NCI-H1092 (cell line): ENCODE data around the gene RNF13.
"Not testable (repeated sequence)": the region's sequence is repeated elsewhere in the genome, so short reads cannot be mapped to it uniquely, and the experiment has no call there.

Source experiments
- DNase-seq: peaks from one replicate; lab custom pipeline; 2025; lab: John Stamatoyannopoulos, UW

The RNF13 gene

GRCh38 chr3:149898771-149899170 is 85.8 kb downstream of the RNF13 start:
- no peak for DNase-seq

DNA sequence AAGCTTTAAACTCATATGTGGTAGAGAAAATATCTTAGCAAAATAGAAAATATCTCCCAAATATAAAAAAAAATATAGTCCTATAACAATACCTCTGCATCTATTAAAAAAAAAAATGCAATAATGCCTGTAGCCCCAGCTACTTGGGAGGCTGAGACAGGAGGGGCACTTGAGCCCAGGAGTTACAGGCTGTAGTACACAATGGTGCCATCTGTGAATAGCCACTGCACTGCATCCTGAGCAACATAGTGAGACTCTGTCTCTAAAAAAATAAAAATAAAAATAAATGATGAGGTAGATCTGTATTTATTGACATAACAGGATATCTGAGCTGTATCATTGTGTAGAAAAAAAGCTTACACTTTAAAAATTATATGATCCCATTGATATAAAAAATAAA is 87.3 kb downstream of the RNF13 start:
- DNase-seq, result no peak

DNA sequence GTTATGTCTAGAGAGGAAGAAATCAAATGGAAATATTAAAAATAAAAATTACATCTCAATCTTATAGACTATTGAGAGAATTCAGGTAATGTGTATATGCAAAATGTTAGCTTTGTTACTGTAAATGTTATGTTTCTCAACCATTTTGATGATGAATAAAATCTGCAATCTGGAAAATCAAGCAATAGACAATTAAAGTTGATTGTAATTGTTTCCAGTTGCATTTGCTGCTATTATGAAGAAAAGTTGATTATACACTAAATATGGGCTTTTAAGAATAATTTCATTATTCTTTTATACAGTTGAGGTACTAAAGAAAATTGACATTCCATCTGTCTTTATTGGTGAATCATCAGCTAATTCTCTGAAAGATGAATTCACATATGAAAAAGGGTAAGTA is 88.8 kb downstream of the RNF13 start:
- DNase-seq, result no peak

DNA sequence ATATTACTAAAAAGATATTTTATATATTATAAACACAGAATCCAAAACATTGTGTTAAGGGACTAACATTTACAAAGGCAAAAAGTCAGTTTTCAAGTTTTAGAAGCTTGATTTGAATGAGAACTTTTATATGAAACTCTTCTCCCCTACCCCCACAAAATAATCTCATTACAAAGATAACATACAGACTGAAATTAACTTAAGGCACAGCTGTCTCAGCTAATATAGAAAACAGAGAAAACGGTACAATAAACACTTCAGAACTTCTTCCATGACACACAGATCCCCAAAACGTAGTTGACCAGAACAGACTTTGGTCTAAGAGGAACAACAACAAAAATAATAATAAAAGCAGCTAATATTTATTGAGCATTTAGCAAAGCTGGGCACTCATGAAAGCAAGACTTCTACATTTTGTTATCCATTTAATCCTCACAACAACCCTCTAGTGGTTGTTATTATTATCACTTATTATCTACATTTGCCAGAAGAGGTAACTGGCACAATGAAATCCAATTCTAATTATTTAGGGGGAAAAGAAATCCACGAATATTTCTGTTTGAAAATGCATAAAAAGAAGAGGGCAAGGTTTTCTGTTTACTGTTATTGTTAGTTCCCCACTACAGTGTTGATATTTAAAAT is 89.6 kb downstream of the RNF13 start:
- DNase-seq, result no peak

DNA sequence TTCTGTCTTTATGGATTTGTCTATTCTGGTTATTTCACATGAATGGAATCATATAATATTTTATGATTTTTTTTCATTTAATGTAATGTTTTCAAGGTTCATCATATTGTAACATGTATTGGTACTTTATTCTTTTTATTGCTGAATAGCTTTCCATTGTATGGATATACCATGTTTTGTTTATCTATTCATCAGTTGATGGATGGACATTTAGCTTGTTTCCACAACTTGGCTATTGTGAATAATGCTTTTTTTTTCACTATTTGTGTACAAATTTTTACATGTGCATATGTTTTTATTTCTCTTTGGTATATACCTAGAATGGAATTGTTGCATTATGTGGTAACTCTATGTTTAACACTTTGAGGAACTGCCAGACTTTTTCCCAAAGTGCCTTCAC is 93.0 kb downstream of the RNF13 start:
- no peak for DNase-seq

GRCh38 chr3:149908424-149908957 is 95.5 kb downstream of the RNF13 start:
- no peak for DNase-seq

- DNase-seq, result no peak
These were observed 96.9 kb downstream of the RNF13 start for GRCh38 chr3:149909923-149910322.

- no peak for DNase-seq
These were observed 104.2 kb downstream of the RNF13 start for GRCh38 chr3:149917124-149917667.

GRCh38 chr3:149919509-149919908 is 106.5 kb downstream of the RNF13 start:
- DNase-seq, result no peak

GRCh38 chr3:149920119-149920518 is 107.1 kb downstream of the RNF13 start:
- no peak for DNase-seq

DNA sequence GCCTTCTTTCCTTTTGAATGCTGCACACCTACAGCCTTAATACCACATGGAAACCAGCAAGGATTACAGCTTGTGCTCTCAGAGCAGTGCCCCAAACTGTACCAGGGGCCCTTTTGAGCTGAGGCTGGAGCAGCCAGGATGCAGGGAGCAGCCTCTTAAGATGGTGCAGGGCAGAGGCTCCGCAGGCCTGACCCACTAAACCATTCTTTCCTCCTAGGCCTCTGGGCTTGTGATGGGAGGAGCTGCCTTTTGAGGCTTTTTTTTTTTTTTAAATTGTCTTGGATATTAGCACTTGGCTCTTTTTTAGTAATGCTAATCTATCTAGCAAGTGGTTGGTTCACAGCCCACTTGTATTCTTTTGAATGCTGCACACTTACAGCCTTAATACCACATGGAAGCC is 120.0 kb downstream of the RNF13 start:
- DNase-seq, result no peak

- no peak for DNase-seq
These were observed 120.8 kb downstream of the RNF13 start for GRCh38 chr3:149933858-149934257.

- no peak for DNase-seq
These were observed 121.5 kb downstream of the RNF13 start for GRCh38 chr3:149934524-149934923.

- DNase-seq, result no peak
These were observed 123.8 kb downstream of the RNF13 start for GRCh38 chr3:149936812-149937230.

- DNase-seq, result not testable (repeated sequence)
These were observed 125.5 kb downstream of the RNF13 start for GRCh38 chr3:149938392-149939055.

- DNase-seq, result no peak
These were observed 128.2 kb downstream of the RNF13 start for GRCh38 chr3:149941186-149941585.

DNA sequence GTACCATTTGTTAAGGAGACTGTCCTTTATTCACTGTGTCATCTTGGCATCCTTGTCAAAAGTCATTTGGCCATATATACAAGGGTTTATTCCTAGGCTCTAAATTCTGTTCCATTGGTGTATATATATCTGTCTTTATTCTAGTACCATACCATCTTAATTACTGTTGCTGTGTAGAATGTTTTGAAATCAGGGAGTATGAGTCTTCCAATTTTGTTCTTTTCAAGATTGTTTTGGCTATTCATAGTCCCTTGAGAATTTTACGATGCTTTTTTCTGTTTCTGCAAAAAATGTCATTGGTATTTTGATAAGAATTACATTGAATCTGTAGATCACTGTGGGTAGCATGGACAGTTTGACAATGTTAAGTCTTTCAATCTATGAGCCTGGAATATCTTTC is 128.9 kb downstream of the RNF13 start:
- DNase-seq, result no peak

GRCh38 chr3:149942409-149942808 is 129.4 kb downstream of the RNF13 start:
- DNase-seq, result no peak

DNA sequence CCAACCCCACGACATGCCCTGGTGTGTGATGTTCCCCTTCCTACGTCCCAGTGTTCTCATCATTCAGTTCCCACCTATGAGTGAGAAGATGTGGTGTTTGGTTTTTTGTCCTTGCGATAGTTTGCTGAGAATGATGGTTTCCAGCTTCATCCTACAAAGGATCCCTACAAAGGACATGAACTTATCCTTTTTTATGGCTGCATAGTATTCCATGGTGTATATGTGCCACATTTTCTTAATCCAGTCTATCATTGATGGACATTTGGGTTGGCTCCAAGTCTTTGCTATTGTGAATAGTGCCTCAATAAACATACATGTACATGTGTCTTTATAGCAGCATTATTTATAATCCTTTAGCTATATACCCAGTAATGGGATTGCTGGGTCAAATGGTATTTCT is 131.0 kb downstream of the RNF13 start:
- not testable (repeated sequence) for DNase-seq

DNA sequence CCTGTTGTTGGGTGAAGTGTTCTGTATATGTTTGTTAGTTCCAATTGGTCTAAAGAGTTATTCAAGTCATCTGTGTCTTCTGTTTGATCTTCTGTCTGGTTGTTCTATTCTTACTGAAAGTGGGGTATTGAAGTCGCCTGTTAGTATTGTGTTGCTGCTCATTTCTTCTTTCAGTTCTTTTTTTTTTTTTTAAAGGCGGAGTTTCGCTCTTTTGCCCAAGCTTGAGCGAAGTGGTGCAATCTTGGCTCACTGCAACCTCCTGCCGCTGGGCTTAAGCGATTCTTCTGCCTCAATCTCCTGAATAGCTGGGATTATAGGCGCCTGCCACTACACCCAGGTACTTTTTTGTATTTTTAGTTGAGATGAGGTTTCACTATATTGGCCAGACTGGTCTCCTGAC is 134.2 kb downstream of the RNF13 start:
- no peak for DNase-seq

DNA sequence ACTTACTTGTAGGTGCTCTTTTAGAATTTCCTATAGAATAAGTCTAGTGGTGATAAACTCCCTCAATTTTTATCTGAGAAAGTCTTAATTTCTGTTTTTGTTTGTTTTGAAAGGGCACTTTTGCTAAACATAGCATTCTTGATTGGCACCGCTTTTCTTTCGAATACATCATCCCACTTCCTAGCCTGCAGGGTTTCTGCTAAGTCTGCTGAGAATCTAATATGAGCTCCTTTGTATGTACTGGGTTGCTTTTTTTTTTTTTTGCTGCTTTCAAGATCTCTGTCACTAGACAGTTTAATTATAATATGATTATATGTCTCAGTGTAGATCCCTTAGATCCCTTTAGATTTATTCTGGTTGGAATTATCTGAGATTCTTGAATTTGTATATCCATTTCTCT is 136.2 kb downstream of the RNF13 start:
- DNase-seq, result no peak

GRCh38 chr3:149954812-149955211 is 141.8 kb downstream of the RNF13 start:
- DNase-seq, result no peak

GRCh38 chr3:149955449-149955848 is 142.4 kb downstream of the RNF13 start:
- no peak for DNase-seq
